Upper lobe of left lung (tissue), 6 donors: ENCODE measurements around the gene SLC52A3. TPM values are rescaled to one million over a fixed set of nuclear protein-coding genes. Genes with fewer than 3 reads are reported as not detected.

Source experiments
- ATAC-seq, 2 donors: fragments of 200-7000 bp; cut with Tn5 transposase; one replicate each; pipeline ENCODE4 v1.9.1; 2022; ENCODE audit warnings: mild to moderate bottlenecking in 2 of 2, moderate library complexity in 2 of 2; ENCODE audit not compliant: low FRiP score in 2 of 2
- DNase-seq, 2 donors: peaks; one replicate each; pipeline ENCODE4 v3.0.0-alpha.2; 2019 to 2020
- H3K27ac ChIP-seq, 4 donors: fragments of 200-600 bp; sonication (generic); one replicate each; pipeline ENCODE4 v1.5.1; 2016 to 2019
- H3K27me3 ChIP-seq, 4 donors: fragments of 200-600 bp; sonication (generic); one replicate each; pipeline ENCODE4 v1.5.1; 2017 to 2019
- H3K36me3 ChIP-seq, 4 donors: fragments of 200-600 bp; sonication (generic); one replicate each; pipeline ENCODE4 v1.5.1; 2016 to 2019
- H3K4me1 ChIP-seq, 4 donors: fragments of 200-600 bp; sonication (generic); one replicate each; pipeline ENCODE4 v1.5.1; 2018 to 2019
- H3K4me3 ChIP-seq, 4 donors: fragments of 200-600 bp; sonication (generic); one replicate each; pipeline ENCODE4 v1.5.1; 2017 to 2019; ENCODE audit warnings: mild to moderate bottlenecking in 2 of 4, moderate library complexity in 1 of 4
- H3K9me3 ChIP-seq, 4 donors: fragments of 200-600 bp; sonication (generic); one replicate each; pipeline ENCODE4 v1.5.1; 2018 to 2019
- EP300 ChIP-seq, 4 donors: sonication (generic); formaldehyde crosslinking; IDR thresholded peaks; one replicate each; pipeline ENCODE4 v1.5.1; 2017; ENCODE audit warnings: antibody characterized with exemption in 4 of 4, control low read depth in 2 of 4
- POLR2A ChIP-seq, 4 donors: fragments of 450-650 bp; IDR thresholded peaks; one replicate each; pipeline ENCODE4 v1.5.1; 2016 to 2017; ENCODE audit warnings: antibody characterized with exemption in 4 of 4, mild to moderate bottlenecking in 2 of 4
- POLR2AphosphoS5 ChIP-seq, 2 donors: sonication (generic); formaldehyde crosslinking; IDR thresholded peaks; one replicate each; pipeline ENCODE4 v1.5.1; 2017; ENCODE audit warnings: antibody characterized with exemption in 2 of 2
- WGBS, 2 donors: methylation state at CpG; one replicate each; pipeline ENCODE4 v1.1.5; 2017 to 2018; 5-methylcytosine and 5-hydroxymethylcytosine counted together
- total RNA-seq, 6 donors: library from RNA; depleted of rRNA in 4 of 6; stranded (reverse); fragments of >200 nt in 4 of 6; gene quantifications; one replicate each; pipeline versions ENCODE4 v1.1.0 to v1.2.1, GENCODE V29; 2016 to 2021
- TF ChIP-seq, protein P1 (sequence below), 6 experiments: fragments of 450-650 bp in 4 of 6; fragments of 200-600 bp in 2 of 6; sonication (generic) in 2 of 6; IDR thresholded peaks; one replicate each; pipeline ENCODE4 v1.5.1; 2016 to 2019; ENCODE audit warnings: antibody characterized with exemption in 6 of 6
- donor health status: DM: no; HTN: no; CAD: no; lungs with moderate emphysema.
- donor health status: DM: no; HTN: yes; CAD: no; lungs with severe emphysema.

The SLC52A3 gene
- total RNA-seq, 6 donors from 2014 or later = 0.89 to 3.5 (median 3.1) TPM

DNA sequence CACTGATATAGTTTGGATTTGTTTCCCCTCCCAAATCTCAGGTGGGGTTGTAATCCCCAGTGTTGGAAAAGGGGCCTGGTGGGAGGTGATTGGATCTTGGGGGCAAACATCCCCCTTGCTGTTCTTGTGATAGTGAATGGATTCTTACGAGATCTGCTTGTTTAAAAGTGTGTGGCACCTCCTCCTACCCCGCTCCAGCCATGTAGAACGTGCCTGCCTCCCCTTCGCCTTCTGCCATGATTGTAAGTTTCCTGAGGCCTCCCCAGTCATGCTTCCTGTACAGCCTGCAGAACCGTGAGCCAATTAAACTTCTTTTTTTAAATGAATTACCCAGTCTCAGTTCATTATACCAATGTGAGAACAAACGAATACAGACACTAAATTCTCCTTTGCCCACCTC, 26.7 kb downstream of the SLC52A3 start:
- Histone ChIP-seq H3K27me3 (no peaks in the 10 kb centered on the region), H3K4me1 (no peaks in the 10 kb centered on the region), H3K27ac (no peak overlapping the region), H3K9me3 (peaks cover 4 to 18% (median 9%) of the 10 kb centered on the region in 4 donors), H3K4me3 (no peak overlapping the region), H3K36me3 (no peaks in the 10 kb centered on the region)
- TF ChIP-seq POLR2AphosphoS5 (IDR thresholded peaks at IDR 0.05) (no peak), EP300 (IDR thresholded peaks at IDR 0.05) (no peak), POLR2A (IDR thresholded peaks at IDR 0.05) (no peak)
- TF ChIP-seq, protein P1, sequence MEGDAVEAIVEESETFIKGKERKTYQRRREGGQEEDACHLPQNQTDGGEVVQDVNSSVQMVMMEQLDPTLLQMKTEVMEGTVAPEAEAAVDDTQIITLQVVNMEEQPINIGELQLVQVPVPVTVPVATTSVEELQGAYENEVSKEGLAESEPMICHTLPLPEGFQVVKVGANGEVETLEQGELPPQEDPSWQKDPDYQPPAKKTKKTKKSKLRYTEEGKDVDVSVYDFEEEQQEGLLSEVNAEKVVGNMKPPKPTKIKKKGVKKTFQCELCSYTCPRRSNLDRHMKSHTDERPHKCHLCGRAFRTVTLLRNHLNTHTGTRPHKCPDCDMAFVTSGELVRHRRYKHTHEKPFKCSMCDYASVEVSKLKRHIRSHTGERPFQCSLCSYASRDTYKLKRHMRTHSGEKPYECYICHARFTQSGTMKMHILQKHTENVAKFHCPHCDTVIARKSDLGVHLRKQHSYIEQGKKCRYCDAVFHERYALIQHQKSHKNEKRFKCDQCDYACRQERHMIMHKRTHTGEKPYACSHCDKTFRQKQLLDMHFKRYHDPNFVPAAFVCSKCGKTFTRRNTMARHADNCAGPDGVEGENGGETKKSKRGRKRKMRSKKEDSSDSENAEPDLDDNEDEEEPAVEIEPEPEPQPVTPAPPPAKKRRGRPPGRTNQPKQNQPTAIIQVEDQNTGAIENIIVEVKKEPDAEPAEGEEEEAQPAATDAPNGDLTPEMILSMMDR (IDR thresholded peaks at IDR 0.05) = no peak
- ATAC-seq (no peak), DNase-seq (no peak)
- WGBS, 2 donors = 42 to 64% methylated on average over 6 of the region's 6 CpGs

GRCh38 chr20:740162-740561, 28.1 kb downstream of the SLC52A3 start:
- Histone ChIP-seq H3K36me3 (no peaks in the 10 kb centered on the region), H3K4me3 (no peak overlapping the region), H3K4me1 (no peaks in the 10 kb centered on the region), H3K9me3 (peaks cover 0 to 8% (median 5%) of the 10 kb centered on the region in 4 donors), H3K27me3 (no peaks in the 10 kb centered on the region), H3K27ac (no peak overlapping the region)
- 57 to 61% methylated on average over 7 of the region's 7 CpGs for WGBS, 2 donors
- DNase-seq = no peak
- no peak for TF ChIP-seq POLR2A (IDR thresholded peaks at IDR 0.05)
- TF ChIP-seq, protein P1 (IDR thresholded peaks at IDR 0.05) = no peak
- no peak for TF ChIP-seq POLR2AphosphoS5 (IDR thresholded peaks at IDR 0.05)
- no peak for TF ChIP-seq EP300 (IDR thresholded peaks at IDR 0.05)
- ATAC-seq = no peak

- DNase-seq = no peak
- Histone ChIP-seq H3K4me1 (no peaks in the 10 kb centered on the region), H3K9me3 (peaks cover 0 to 4% (median under 1%) of the 10 kb centered on the region in 4 donors), H3K27ac (no peak overlapping the region), H3K27me3 (no peaks in the 10 kb centered on the region), H3K36me3 (no peaks in the 10 kb centered on the region), H3K4me3 (no peak overlapping the region)
- no peak for ATAC-seq
- TF ChIP-seq POLR2A (IDR thresholded peaks at IDR 0.05) = no peak
- TF ChIP-seq, protein P1 (IDR thresholded peaks at IDR 0.05) = no peak
- no peak for TF ChIP-seq EP300 (IDR thresholded peaks at IDR 0.05)
- TF ChIP-seq POLR2AphosphoS5 (IDR thresholded peaks at IDR 0.05) = no peak
- WGBS, 2 donors = 80% methylated on average over 8 of the region's 8 CpGs
Measured at GRCh38 chr20:739736-740135, 28.6 kb downstream of the SLC52A3 start.

DNA sequence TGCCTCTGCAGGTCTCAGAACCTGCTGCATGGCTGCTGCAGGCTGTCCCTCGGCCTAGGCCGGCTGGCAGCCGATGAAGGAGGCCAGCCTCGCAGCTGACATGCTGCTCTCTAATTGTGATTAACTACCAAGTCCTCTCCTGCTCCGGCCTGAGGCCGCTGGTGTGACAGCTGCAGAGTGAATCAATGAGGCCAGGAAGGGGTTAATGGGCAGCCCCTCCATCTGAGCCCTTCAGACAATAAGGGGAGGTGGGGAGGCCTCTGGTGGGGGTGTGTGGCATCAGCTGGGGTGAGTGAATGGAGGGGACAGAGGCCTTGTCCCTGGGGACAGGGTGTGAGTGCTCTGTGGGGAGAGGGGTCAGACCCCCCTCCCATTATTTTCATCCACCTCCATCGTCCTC, 34.4 kb downstream of the SLC52A3 start:
- H3K27ac ChIP-seq = no peak overlapping the region
- WGBS, 2 donors = 56 to 67% methylated on average over 7 of the region's 7 CpGs
- H3K4me1 ChIP-seq = peaks cover 0 to under 1% (median 0%) of the 10 kb centered on the region in 4 donors
- DNase-seq = peak in 1 of 2 donors; percentile 28
- H3K36me3 ChIP-seq = no peaks in the 10 kb centered on the region
- no peaks in the 10 kb centered on the region for H3K9me3 ChIP-seq
- ATAC-seq = peak in 1 of 2 donors; percentile 30
- no peak for TF ChIP-seq POLR2A (IDR thresholded peaks at IDR 0.05)
- TF ChIP-seq, protein P1 (IDR thresholded peaks at IDR 0.05) = no peak
- no peak overlapping the region for H3K4me3 ChIP-seq
- H3K27me3 ChIP-seq = peaks cover 0 to 3% (median under 1%) of the 10 kb centered on the region in 4 donors

DNA sequence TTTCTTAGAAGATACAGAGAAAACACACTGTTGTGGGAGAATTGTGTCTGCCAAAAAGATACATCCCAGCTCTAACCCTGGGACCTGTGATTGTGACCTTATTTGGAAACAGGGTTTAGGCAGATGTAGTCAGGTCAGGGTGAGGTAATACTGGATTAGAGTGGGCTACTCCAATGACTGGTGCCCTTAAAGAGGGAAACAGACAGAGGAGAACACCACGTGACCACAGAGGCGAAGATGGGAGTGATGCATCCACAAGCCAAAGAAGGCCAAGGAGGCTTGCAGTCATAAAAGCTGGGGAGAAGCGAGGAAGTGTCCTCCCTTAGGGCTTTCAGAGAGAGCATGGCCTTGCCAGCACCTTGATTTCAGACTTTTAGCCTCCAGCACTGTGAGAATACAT, 35.6 kb downstream of the SLC52A3 start:
- Histone ChIP-seq H3K4me1 (peaks cover 0 to 12% (median 9%) of the 10 kb centered on the region in 4 donors), H3K36me3 (no peaks in the 10 kb centered on the region), H3K9me3 (no peaks in the 10 kb centered on the region), H3K27me3 (peaks cover 0 to 14% (median 10%) of the 10 kb centered on the region in 4 donors), H3K27ac (no peak overlapping the region), H3K4me3 (no peak overlapping the region)
- DNase-seq (no peak), ATAC-seq (no peak)
- TF ChIP-seq POLR2A (IDR thresholded peaks at IDR 0.05) (no peak), POLR2AphosphoS5 (IDR thresholded peaks at IDR 0.05) (no peak), EP300 (IDR thresholded peaks at IDR 0.05) (no peak)
- TF ChIP-seq, protein P1 (IDR thresholded peaks at IDR 0.05) = no peak
- 88% methylated on average over 3 of the region's 3 CpGs for WGBS, 2 donors
